Measurements from ENCODE around the gene STARD3NL. TPM values are rescaled to one million over a fixed set of nuclear protein-coding genes. Genes with fewer than 3 reads are reported as not detected.

Gene STARD3NL
- polyA plus RNA-seq, 3 donors = 36.6 to 100 (median 86.8) TPM

DNA sequence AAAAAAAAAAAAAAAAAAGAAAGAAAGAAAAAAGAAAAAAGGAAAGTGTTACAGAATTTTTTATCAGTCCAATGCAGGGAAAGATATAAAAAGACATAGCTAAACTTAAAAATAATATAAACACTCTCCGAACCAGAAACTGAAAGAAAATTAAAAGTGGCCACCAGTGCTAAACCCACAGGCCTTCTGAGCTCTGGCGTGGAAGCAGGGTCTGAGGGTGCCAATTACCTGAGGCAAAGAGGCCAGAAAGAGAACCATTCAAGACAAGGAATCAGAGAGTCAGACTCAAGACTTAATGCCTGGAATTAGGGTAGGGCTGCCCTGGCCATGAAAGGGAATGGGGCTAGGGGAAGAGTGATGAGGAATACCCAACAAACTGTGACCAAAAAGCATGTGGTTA lies 36.9 kb upstream of the STARD3NL start:
- intact Hi-C loops (cut with micrococcal nuclease) = no loop called here
- no peaks in the 10 kb centered on the region for H3K36me3 ChIP-seq (replicated peaks in 1 of 2; ENCODE audit: control insufficient read depth in 1 of 2, insufficient read depth in 2 of 2, low read length in 2 of 2)
- Mint-ChIP-seq H3K4me1 (no peaks in the 10 kb centered on the region), H3K9me3 (no peaks in the 10 kb centered on the region), H3K27me3 (ENCODE audit: low read depth in 3 of 3) (no peaks in the 10 kb centered on the region), H3K27ac (no peak overlapping the region), H3K36me3 (no peaks in the 10 kb centered on the region), H3K4me3 (no peak overlapping the region)
- no peak for DNase-seq
- WGBS (ENCODE audit: insufficient coverage) = 100% methylated on average over 1 of the region's 2 CpGs
- H3K4me3 ChIP-seq (replicated peaks in 1 of 3; ENCODE audit: low read depth in 2 of 3, low read length in 3 of 3) = no peak overlapping the region
- no peak overlapping the region for H3K4me2 ChIP-seq (replicated peaks; ENCODE audit: extremely low read depth, low read length, poor library complexity, severe bottlenecking)
- H3K27me3 ChIP-seq (ENCODE audit: control insufficient read depth in 2 of 2, insufficient read depth in 2 of 2, low read length in 2 of 2) = no peaks in the 10 kb centered on the region
- H3K9ac ChIP-seq (ENCODE audit: insufficient read depth, low read length, poor library complexity, severe bottlenecking) = no peak overlapping the region
- H3K27ac ChIP-seq (ENCODE audit: low read depth in 1 of 2, low read length in 2 of 2) = no peak overlapping the region
- H3K79me2 ChIP-seq (ENCODE audit: insufficient read depth, low read length) = no peaks in the 10 kb centered on the region
- H3K9me3 ChIP-seq (replicated peaks in 1 of 2; ENCODE audit: control insufficient read depth in 1 of 2, insufficient read depth in 1 of 2, low read length in 2 of 2) = no peaks in the 10 kb centered on the region
- no peaks in the 10 kb centered on the region for H3K4me1 ChIP-seq (ENCODE audit: control insufficient read depth in 1 of 2, insufficient read depth in 2 of 2, low read length in 2 of 2)
- H2AFZ ChIP-seq (ENCODE audit: insufficient read depth, low read depth, low read length, poor library complexity, severe bottlenecking) = no peak overlapping the region
- no peaks in the 10 kb centered on the region for H4K20me1 ChIP-seq (ENCODE audit: insufficient read depth, low read length)
- no peak for TF ChIP-seq CTCF (IDR thresholded peaks at IDR 0.05)

GRCh38 chr7:38142736-38143135 lies 35.3 kb upstream of the STARD3NL start:
- Histone ChIP-seq H3K4me2 (replicated peaks; ENCODE audit: extremely low read depth, low read length, poor library complexity, severe bottlenecking) (no peak overlapping the region), H3K9ac (ENCODE audit: insufficient read depth, low read length, poor library complexity, severe bottlenecking) (no peak overlapping the region), H3K4me1 (ENCODE audit: control insufficient read depth in 1 of 2, insufficient read depth in 2 of 2, low read length in 2 of 2) (no peaks in the 10 kb centered on the region), H3K36me3 (replicated peaks in 1 of 2; ENCODE audit: control insufficient read depth in 1 of 2, insufficient read depth in 2 of 2, low read length in 2 of 2) (no peaks in the 10 kb centered on the region), H4K20me1 (ENCODE audit: insufficient read depth, low read length) (no peaks in the 10 kb centered on the region), H3K4me3 (replicated peaks in 1 of 3; ENCODE audit: low read depth in 2 of 3, low read length in 3 of 3) (no peak overlapping the region), H3K79me2 (ENCODE audit: insufficient read depth, low read length) (no peaks in the 10 kb centered on the region), H3K27me3 (ENCODE audit: control insufficient read depth in 2 of 2, insufficient read depth in 2 of 2, low read length in 2 of 2) (no peaks in the 10 kb centered on the region), H2AFZ (ENCODE audit: insufficient read depth, low read depth, low read length, poor library complexity, severe bottlenecking) (no peak overlapping the region), H3K27ac (ENCODE audit: low read depth in 1 of 2, low read length in 2 of 2) (no peak overlapping the region), H3K9me3 (replicated peaks in 1 of 2; ENCODE audit: control insufficient read depth in 1 of 2, insufficient read depth in 1 of 2, low read length in 2 of 2) (no peaks in the 10 kb centered on the region)
- intact Hi-C loops (cut with micrococcal nuclease) = no loop called here
- Mint-ChIP-seq H3K4me1 (no peaks in the 10 kb centered on the region), H3K27me3 (ENCODE audit: low read depth in 3 of 3) (no peaks in the 10 kb centered on the region), H3K27ac (no peak overlapping the region), H3K4me3 (no peak overlapping the region), H3K36me3 (no peaks in the 10 kb centered on the region), H3K9me3 (peaks cover 0 to 2% (median 0%) of the 10 kb centered on the region in 7 donors)
- DNase-seq = no peak
- no peak for TF ChIP-seq CTCF (IDR thresholded peaks at IDR 0.05)
- no CpG with 5 or more reads among the region's 3 CpGs for WGBS (ENCODE audit: insufficient coverage)
